GM19324 (cell line): ENCODE results near the gene LRFN2.

Experiments
- ATAC-seq: cut with Tn5 transposase; IDR thresholded peaks from one replicate; pipeline ENCODE4 v1.9.1; 2021; ENCODE audit warnings: mild to moderate bottlenecking, moderate library complexity; ENCODE audit not compliant: unreplicated experiment, low FRiP score

LRFN2 gene

DNA sequence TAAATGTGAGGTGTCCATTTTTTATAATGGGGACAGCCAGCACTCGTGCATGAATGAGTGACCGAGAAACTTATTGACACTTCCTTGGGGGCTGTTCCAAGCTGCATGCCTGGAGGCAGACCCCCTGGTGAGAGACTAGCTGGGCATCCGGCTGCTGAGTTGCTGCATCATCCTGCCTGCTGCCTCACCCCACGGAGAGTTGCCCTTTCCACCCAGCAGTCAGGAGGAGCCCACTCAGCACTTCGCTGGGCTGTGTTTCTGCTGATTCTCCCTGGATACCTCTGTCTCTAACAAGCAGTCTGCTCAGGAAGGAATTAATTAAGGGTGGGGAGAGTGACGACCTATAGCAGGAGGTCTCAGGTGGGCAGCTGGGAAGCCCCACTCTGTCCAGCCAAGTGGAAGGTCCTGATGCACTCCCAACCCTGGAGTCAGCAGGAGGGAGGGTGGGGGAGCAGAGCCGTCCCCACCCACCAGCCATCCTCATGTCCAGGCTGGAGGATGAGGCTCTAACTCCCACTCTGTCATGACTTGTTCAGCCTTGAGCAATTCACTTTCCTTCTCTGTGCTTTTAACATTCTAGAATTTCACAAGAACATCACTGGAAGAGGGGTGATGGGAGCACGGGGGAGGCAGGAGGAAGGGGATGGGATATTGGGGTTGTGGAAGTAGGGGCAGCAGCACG is 177.3 kb downstream of the LRFN2 start:
- no peak for ATAC-seq

DNA sequence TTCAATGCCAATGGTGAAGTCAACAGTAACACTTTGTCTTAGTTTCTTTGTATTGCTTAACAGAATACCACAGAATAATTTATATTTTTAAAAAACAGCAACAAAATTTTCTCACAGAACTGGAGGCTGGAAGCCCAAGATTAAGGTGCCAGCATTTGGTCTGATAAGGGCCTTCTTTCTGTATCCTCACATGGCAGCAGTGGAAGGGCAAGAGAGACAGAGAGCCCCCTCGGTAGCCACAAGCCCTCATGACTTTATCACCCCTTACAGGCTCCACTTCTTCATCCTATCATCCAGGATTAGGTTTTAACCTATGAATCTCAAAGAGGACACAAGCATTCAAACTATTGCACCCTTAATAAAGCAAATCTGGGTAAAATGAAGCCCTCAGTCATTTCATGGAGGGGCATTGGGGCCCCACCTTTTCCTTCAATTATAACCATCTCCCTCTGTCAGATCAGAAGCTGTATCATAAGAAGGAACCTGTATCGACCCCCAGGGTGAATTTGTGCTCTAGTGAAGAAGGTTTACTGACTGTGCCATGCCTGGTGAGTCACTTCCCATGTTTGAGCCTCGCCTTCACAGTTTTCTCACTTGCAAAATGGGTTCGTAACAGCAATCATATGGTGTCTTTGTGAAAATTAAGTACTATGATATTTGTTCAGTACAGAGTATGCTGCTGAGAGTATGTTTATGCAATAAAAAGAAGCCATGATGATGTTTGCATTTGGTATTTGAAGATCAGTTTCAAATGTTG is 178.2 kb downstream of the LRFN2 start:
- ATAC-seq = no peak

DNA sequence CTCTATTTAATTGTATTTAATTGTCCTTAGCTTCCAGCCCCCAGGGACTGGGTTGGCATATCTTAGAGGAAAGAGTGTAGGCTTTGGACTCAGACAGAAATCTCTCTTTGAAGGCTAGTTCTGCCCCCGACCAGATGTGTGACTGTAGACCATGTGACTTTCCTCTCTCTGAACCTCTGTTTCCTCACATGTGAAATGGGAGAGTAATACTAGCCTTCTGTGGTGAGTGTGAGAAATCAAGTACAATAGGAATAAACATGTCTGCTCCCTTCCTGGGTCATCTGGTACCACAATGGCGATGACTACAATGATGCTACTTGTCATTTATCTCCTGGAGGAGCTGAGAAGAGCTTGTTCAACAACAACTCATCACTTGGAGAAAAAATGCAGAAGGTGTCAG is 179.9 kb downstream of the LRFN2 start:
- ATAC-seq = no peak

DNA sequence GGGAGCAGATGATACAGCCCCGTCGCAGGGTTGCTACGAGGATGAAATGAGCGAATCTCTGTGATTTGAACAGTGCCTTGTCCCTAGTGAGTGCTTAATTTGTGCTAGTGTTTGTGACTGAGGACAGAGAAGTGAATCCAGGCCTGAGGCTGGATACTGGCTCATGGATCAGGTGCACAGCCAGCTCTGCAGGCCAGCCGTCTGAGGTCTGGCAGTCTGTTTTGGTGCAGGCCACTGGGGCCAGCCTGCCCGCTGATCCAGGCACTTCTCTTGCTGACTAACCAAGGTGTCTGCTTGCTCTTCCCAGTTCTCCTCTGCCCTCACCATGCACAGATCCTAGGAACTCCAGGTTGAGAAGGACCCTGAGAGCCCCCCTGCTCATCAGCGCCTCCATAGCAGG is 181.0 kb downstream of the LRFN2 start:
- no peak for ATAC-seq

DNA sequence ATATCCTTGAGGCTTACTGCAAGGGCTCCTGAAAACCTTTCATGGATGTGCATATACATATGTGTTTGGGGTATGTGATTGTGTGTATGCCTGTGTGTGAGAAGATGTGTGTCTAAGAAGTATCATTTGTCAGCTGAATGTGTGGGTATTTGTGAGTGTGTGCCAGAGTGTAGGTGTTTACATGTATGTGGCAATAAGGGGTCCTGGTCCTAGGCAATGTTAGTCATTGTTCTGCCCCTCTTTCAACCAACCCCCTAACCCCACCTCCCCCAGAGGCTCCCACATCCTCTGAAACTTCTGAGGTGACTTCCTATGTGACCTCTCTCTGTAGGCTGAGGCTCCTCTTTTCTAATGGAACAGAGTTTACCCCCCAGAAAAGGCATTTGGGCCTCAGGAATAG is 186.4 kb downstream of the LRFN2 start:
- no peak for ATAC-seq

DNA sequence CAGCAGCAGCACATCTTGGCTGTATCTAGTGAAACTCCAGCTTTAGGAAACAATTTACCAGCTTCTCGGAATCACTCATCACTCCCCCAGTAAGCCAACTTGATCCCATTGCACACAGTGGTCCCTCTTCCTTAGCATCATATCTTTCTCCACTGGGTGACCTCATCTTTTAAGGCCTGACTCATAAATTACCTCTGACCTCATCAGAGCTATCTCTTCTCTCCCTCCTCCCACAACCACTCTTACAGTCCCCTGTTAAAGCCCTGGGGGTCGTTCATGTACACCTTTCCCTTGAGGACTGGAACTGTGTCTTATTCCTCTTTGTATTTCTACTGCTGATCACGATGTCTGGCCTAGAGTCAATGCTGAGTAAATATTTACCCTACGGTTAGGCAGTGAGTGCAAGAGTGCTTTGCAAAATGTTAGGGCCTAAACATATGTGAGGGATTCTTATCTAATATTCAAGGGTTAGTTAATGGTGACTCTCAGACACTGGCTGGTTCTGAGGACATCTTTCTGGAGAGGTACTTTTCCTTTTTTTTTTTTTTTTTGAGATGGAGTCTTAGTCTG is 187.2 kb downstream of the LRFN2 start:
- no peak for ATAC-seq

DNA sequence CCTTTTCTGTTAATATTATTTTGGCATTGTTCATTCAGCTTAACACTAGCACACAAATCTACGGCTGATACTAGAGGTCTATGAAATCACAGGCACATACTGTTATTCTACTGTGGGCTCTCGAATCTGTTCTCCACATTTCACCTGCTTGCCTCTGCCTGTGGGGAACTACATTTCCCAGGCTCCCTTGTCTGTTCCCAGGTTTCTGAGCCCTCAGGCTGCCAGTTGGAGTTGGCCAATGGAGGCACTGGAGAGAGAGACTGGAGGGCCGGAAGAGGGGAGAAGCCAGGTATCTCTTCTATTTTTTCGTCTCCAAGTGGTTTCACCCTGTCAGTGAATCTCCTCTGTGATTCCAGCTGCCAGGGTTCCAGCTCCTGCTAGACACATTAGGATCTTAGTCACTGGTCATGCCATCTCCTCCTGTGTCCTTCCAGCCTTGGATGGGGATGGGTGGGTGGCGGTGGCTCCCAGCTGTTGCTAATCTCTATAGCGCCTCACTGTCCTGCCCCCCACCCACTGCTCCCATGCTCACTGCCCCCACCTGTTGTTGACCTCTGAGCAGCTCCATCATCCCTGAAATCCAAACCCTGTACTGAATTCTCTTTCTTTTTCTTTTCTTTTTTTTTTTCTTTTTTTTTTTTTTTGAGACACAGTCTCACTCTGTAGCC is 188.2 kb downstream of the LRFN2 start:
- no peak for ATAC-seq

DNA sequence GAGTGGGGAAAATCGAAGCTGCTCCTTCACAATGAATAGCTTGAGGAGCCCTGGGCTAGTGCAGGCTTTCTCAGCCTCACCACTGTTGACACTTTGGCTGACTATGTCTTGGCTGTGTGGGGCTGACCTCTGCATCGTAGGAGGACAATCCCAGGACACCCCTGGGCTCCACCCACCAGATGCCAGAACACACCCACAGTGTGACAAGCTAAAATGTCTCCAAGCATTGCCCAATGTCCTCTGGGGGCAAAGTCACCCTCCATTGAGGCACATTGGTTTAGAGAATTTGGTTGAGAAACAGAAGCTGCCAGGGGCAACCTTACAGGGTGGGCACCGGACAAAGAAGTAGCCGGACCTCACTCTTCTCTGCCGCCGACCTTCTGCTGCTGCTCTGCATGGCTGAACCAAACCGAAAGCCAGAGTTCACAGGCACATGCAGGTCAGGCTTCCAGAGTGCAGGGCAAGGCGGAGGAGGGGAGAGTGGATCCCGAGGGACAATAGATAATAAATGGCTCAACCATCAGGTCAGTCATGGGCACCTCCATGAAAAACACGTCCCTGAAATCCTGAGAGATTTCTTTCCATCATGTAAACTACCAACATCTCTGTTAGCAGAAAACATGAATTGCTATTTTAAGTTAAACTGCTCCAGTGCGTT is 189.0 kb downstream of the LRFN2 start:
- no peak for ATAC-seq

DNA sequence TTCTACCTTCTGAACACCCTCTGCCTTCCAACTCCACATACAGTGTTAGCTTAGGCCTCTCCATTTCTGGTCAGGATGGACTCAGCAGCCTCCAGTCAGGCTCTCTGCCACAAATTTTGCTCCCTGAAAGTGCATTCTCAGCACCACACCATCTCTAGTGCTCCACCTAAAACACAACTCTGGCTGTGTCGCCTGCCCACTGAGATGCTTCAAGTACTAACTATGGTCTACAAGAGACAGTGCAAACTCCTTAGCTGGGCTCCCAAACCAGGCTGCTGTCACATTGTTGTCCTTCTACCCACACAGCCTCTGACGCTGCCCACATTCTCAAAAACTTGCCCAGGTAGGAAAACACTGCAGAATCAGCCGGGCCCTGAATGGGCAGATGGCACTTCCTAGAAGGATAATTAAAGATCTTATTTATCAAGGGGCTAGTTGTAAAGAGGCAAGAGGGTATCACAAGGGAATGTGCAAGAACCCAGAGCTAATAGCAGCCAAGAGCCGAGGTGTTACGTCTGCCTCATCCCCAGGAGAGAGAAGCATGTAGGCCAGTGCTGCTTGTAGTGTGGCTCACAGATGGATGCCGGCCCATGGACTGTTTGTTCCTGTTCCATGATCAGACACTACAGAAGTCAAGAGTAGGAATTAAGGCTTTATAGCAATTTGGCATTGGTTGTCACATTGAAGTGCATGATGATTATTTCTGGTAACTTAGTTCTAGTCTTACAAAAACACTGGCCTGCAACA is 189.7 kb downstream of the LRFN2 start:
- ATAC-seq = no peak

DNA sequence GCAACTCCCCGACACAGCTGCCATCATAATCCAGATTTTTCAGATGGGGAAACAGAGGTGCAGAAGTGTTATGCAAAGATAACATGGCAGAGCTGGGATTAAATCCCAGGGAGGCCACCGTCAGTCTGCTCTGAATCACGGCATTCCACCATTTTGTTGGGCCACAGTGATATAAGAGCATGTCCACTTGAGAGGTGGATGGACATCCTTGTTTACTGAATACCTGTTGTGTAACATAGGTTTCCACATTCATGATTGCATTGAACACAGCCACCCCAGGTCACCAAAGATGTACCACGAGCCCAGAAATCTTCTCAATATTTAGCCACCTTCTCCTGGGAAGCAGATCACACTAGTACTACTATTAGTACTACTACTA is 191.5 kb downstream of the LRFN2 start:
- no peak for ATAC-seq

DNA sequence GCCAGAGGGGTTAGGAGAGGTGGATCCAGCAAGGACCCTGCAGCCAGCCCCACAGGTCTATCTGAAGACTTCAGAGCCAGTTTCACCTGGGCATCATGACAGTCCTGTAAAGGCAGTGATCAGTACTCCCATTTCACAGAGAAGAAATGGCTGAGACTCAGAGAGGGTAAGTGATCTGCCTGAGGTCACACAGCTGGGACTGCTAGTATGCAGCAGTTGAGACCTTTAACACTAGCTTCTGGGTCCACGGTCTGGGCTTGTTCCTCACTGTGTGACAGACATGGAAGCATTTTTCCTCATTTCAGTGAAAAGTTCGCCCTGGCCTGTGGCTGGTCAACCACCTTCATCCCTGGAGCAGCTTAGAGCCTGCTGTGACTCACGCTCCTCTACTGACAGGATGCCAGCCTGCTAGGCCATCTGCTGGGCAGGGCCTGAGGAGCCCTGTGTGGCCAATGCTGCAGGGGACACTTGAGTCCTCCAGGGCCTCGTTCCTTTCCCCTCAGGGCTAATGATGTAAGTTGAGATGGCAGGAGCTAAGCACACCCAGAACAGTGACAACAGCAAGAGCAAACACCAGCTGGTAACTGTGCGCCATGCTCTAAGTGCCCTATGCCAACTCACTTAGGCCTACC is 192.0 kb downstream of the LRFN2 start:
- no peak for ATAC-seq

DNA sequence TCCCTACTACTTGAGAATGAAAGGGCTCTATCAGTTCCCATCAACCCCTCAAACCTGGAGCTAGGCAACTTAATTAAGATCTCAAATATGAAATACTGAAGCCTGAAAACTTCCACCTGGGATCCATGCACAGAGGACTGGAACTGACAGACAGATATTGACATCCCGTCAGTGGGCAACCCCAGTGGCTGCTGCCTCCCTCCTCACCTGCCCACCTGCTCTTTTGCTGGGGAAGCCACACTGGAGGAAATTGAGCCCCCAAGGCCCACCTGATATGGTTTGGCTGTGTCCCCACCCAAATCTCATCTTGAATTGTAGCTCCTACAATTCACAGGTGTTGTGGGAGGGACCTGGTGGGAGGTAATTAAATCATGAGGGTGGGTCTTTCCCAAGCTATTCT is 192.8 kb downstream of the LRFN2 start:
- no peak for ATAC-seq

DNA sequence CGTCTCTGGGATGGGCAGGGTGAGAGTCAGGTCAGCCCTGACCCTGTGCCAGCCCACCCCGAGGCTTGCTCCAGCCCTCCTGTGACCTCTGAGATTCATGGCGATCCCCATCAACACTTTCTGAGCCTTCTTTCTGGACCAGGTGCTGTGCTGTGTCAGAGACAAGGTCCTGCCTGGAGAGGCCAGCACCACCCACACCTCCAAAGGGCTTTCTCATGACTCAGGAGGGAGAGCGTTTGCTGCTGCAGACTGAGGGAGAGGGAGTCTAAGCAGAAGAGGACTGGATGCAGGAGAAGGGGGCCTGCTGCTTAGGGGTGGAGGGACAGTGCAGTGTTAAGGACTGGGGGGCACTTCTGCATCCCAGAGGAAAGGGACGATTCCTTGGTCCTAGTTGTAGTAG is 193.5 kb downstream of the LRFN2 start:
- no peak for ATAC-seq

DNA sequence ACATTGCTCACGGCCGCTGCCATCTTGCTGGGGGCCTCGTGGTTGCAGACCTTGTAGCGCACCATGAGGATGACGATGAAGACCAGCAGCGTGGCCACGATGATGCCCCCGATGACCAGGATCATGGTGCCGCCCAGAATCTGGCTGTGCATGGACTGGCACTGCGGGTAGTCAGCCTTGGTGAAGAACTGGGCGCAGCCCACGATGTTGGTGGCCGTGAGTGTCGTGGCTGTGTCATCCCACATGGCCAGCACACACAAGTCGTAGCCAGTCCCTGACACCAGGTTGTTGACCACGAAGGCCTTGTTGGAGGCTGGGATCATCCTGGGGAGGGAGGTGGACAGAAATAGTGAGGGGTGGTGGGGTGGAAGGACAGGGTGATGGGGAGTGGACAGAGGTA is 194.6 kb downstream of the LRFN2 start:
- no peak for ATAC-seq

DNA sequence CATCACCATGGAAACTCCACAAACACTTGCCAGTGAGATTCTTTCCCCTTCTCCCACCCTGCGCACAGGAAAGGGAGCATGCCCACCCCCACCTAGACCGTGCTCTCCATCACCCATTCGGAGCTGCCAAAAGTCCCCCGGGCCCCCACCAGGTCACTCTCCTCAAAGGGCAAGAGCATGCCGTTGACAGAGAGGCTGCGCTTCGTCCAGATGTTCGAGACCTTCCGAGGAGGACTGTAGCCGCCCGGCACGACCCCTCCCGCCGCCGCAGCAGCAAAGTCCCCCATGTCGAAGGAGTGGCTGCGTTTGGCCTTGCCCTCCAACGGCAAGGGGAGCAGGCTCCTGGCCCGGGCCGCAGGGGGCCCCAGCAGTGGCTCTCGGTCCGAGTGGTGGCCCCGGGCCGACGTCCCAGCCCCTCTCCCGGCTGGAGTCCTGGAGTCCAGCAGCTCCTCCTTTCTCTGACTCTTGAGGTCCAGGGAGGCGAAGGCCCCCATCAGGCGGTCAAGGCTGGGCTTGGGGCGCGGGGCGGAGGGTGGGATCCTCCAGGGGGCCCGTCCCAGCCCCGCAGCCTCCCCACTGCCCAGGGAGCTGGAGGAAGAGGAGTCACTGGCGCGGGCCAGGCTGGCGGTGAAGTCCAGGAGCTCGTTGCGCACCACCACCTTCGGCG is 195.2 kb downstream of the LRFN2 start:
- no peak for ATAC-seq

DNA sequence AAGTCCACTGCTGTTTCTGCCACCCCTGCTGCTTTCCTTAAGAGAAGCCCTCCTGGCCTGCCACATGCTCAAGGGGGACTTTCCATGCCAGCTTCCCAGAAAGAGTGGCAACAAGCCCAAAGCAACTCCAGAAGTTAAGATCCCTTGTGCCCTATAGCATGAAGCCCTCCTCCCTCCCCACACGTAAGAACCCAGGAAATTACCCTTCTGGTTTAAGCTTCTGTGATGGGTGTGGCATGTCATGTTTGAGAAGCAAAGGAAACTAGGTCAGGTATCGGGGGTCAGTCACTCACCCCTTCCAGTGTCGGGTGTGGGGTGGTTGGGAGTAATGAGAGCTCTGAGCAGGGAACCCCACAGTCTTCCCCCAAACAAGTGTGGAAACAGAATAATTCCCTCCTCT is 196.1 kb downstream of the LRFN2 start:
- no peak for ATAC-seq

DNA sequence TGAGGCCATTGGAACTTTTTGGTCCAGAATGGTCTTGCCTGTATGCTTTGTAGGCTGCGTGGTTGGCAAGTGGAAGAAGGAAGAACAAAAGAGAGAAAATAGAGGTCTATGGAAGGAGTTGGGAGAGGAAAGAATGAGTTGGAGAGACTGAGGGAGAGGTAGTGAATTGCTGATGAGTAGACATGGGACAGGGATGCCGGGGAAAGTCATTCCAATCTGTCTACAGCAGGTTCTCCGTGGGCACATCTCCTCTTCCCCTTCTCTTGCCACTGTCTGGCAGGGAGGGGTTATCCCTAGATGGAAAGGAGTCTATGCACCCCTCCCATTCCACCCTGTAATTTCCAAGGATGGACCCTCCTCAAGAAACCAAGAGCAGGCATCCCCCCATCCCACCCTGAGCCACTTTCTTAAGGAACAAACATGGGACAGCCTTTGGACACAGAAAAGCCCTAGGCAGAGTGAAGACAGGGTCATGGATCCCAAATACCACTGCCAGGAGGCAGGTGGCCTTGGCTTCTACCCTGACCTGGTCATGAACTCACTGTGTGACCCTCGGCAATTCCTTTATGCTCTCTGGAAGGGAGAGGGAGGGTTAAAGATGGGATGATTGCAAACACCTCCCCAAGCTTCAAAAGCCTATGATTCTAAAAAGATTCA is 196.9 kb downstream of the LRFN2 start:
- ATAC-seq = no peak

DNA sequence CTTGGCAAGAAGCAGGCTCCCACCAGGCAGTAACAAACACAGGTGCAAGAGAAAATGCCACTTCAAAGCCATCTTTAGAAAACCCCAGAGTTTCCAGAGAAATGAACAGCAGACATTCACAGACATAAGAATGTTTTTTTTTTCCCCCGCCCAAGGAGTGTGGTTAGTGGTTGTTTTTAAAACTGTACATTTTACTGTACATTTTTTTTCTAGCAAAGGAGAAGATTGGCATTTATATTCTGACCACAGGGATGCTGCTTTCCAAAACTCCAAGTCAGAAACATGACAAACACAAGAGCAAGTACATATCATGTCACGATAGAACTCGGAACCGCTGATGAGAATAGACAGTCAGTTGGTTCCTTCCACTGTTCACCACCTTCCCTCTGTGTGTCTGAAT is 197.9 kb downstream of the LRFN2 start:
- ATAC-seq = no peak

DNA sequence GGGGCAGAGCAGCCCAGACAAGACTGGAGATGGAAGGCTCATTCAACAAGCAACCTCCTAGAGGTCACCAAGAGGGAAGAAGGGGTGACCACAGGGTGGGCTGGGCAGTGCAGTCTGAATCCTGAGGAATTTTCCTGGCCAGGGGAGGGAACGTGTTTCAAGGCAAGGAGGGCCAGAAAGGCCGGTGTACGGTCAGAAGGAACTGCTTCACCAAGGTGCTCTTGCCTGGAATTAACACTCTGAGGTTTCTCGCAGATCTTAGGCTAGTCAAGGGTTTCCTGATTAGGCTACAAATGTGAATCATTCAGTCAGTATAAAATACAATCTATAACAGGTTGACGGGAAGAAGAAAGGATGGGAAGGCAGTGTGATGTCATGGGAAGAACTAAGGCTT is 199.3 kb downstream of the LRFN2 start:
- no peak for ATAC-seq
